Measurements from ENCODE around the gene ZNF701.

DNA sequence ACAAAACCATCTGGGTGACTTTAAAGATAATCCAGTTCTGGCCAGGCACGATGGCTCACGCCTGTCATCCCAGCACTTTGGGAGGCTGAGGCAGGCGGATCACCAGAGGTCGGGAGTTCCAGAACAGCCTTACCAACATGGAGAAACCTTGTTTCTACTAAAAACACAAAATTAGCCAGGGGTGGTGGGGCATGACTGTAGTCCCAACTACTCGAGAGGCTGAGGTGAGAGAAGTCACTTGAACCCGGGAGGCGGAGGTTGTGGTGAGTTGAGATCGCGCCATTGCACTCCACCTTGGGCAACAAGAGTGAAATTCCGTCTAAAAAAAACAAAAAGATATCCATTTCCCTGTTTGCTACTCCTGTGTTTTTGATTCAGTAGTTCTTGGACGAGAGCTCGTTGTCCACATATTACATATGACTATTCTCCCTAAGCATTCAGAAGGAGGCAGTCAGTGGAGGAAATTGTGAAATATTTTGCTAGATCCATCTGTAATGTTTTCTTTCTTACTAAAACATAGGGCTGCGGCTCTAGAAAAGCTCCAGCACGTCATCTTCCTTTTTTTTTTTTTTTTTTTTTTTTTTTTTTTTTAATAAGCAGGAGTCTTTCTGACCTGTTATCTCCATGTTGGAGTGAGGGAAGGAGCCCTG lies 33.6 kb downstream of the ZNF701 start:
- TF ChIP-seq ARNT (IDR thresholded peaks at IDR 0.05): no peak
- TF ChIP-seq FOXK2 (IDR thresholded peaks at IDR 0.05): no peak
- no peak for TF ChIP-seq ELF4 (IDR thresholded peaks at IDR 0.05)
- no peak for TF ChIP-seq BHLHE40 (IDR thresholded peaks at IDR 0.05; ENCODE audit: borderline replicate concordance)

All from HEK293T (cell line).